Nephron (organoid): ENCODE measurements around the gene NINJ2.

ENCODE experiments used
- H3K27ac Mint-ChIP-seq, 3 experiments: 2 replicates each; pipeline ENCODE4 v1.8.0; 2020; ENCODE audit warnings: mixed read lengths in 3 of 3, mild to moderate bottlenecking in 2 of 3, moderate library complexity in 1 of 3
- H3K27me3 Mint-ChIP-seq: 2 replicates; pipeline ENCODE4 v1.8.0; 2021; ENCODE audit warnings: low read depth, mild to moderate bottlenecking, moderate library complexity, mixed read lengths
- H3K36me3 Mint-ChIP-seq: 2 replicates; pipeline ENCODE4 v1.8.0; 2020; ENCODE audit warnings: low read depth, mixed read lengths
- H3K4me1 Mint-ChIP-seq: 2 replicates; pipeline ENCODE4 v1.8.0; 2020; ENCODE audit warnings: mixed read lengths
- H3K4me3 Mint-ChIP-seq, 3 experiments: 2 replicates each; pipeline ENCODE4 v1.8.0; 2020; ENCODE audit warnings: mild to moderate bottlenecking in 3 of 3, mixed read lengths in 3 of 3, moderate library complexity in 2 of 3
- H3K9me3 Mint-ChIP-seq: 2 replicates; pipeline ENCODE4 v1.8.0; 2020; ENCODE audit warnings: mixed read lengths
- TF ChIP-seq, protein P1 (sequence below), 3 experiments: fragments of 200-600 bp; sonication (generic); IDR thresholded peaks; one replicate each; pipeline ENCODE4 v1.5.0; 2021; ENCODE audit warnings: antibody characterized with exemption in 3 of 3; ENCODE audit not compliant: unreplicated experiment in 3 of 3

The NINJ2 gene

DNA sequence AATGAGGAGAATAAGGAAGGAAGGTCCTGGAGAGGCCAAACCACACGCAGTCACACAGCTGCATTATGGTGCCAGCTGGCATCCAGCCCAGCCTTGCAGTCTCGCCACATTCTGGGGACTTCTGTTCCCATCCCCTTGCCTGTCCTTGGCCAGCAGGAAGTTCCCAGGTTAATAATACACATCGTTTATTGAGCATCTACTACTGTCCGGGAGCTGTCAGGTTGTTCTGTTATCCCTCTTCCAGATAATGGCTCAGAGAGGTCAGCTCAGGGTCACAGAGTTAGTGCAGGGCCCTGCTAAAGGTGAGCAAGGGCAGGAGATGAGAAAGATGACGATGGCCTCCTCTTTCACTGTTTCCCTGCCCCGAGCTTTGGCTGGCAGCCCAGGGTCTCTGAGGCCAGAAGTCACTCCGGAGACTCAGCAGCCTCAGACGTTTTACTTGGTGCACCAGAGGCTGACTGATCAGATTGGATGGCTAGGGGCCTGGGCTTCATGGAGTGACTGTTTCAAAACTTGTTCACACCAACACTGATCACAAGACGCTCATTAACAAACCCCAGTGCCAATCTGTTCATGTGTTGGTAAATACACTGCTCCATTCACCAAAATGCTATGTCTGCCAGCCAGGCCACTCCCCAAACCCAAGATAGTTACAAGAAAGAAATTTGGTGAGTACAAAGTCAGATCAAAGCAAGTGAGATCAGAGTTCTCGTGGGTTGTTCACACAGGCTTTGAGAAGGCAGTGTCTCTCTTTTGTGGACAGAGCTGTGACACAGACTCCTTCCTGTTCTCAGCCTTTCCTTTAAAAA is 124.3 kb downstream of the NINJ2 start:
- H3K27me3 Mint-ChIP-seq: peaks cover 9% of the 10 kb centered on the region
- H3K4me3 Mint-ChIP-seq: no peak overlapping the region
- no peaks in the 10 kb centered on the region for H3K36me3 Mint-ChIP-seq
- TF ChIP-seq, protein P1, sequence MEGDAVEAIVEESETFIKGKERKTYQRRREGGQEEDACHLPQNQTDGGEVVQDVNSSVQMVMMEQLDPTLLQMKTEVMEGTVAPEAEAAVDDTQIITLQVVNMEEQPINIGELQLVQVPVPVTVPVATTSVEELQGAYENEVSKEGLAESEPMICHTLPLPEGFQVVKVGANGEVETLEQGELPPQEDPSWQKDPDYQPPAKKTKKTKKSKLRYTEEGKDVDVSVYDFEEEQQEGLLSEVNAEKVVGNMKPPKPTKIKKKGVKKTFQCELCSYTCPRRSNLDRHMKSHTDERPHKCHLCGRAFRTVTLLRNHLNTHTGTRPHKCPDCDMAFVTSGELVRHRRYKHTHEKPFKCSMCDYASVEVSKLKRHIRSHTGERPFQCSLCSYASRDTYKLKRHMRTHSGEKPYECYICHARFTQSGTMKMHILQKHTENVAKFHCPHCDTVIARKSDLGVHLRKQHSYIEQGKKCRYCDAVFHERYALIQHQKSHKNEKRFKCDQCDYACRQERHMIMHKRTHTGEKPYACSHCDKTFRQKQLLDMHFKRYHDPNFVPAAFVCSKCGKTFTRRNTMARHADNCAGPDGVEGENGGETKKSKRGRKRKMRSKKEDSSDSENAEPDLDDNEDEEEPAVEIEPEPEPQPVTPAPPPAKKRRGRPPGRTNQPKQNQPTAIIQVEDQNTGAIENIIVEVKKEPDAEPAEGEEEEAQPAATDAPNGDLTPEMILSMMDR (IDR thresholded peaks at IDR 0.05; ENCODE audit: unreplicated experiment in 3 of 3): no peak
- no peaks in the 10 kb centered on the region for H3K9me3 Mint-ChIP-seq
- H3K27ac Mint-ChIP-seq: no peak overlapping the region
- peaks cover 29% of the 10 kb centered on the region for H3K4me1 Mint-ChIP-seq

DNA sequence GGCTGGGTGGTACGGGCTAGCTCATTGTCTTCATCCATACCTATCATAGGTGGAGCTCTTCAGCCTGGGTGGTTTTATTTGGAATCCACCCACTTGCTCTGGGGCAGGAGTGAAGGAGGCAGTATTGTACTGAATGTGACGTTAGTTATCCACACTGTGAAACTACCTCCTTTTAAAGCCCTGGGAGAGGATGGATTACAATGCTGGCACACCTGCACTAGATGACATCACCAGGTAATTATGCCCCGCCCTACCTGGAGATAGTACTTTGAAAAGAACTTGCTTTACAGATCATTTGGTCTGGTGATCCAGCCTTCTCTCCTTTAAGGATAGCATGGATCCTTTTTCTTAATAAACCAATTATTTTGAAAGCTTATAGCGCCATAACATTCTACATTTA is 125.5 kb downstream of the NINJ2 start:
- Mint-ChIP-seq H3K27ac (no peak overlapping the region), H3K36me3 (no peaks in the 10 kb centered on the region), H3K9me3 (no peaks in the 10 kb centered on the region), H3K27me3 (peaks cover 6% of the 10 kb centered on the region), H3K4me3 (no peak overlapping the region), H3K4me1 (peaks cover 27% of the 10 kb centered on the region)
- TF ChIP-seq, protein P1 (IDR thresholded peaks at IDR 0.05; ENCODE audit: unreplicated experiment in 3 of 3): no peak

DNA sequence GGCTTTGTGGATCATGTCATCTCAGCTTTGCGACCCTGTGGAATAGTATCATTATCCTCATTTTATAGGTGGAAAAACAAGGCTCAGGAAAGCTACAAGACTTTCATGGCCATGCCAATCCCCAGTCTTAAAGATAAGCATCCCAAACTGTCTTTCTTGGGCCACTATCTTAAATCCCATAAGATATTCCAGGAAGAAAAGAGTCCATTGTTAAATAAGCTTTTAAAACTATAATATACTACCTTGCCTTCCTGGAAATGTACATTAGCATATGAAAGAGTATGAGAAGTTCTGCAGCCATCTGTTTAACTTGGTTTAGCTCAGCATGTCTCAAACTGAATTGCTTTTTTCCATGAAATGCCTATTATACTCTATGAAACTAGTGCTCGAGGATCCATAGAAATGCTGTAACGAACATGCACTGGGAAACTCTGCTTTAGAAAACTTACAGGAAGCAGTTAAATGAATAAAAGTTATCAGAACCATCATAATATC is 126.4 kb downstream of the NINJ2 start:
- peaks cover 8% of the 10 kb centered on the region for H3K9me3 Mint-ChIP-seq
- H3K4me1 Mint-ChIP-seq: peaks cover 27% of the 10 kb centered on the region
- no peak overlapping the region for H3K27ac Mint-ChIP-seq
- TF ChIP-seq, protein P1 (IDR thresholded peaks at IDR 0.05; ENCODE audit: unreplicated experiment in 3 of 3): no peak
- H3K27me3 Mint-ChIP-seq: no peaks in the 10 kb centered on the region
- no peak overlapping the region for H3K4me3 Mint-ChIP-seq
- peaks cover 8% of the 10 kb centered on the region for H3K36me3 Mint-ChIP-seq

DNA sequence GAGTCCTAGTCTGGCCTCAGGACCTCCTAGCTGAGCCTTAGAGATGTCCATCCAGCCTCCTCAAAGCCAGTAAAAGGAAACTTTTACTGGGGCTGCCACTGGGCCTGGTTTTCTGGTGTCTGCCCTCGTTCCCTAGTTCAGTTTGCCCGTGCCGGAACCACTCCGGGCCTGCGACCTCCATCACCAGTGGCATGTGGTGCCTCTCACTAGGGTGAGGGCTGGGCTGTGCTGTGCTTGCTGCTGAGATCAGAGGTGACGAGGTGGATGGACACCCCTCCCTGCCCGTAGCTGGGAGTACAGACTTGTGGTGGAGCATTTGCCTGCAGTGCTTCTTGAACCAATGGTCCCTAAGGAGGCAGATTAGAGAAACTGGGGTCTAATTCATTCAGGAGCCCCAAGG is 127.8 kb downstream of the NINJ2 start:
- H3K4me1 Mint-ChIP-seq: peaks cover 31% of the 10 kb centered on the region
- peaks cover 8% of the 10 kb centered on the region for H3K36me3 Mint-ChIP-seq
- H3K27me3 Mint-ChIP-seq: no peaks in the 10 kb centered on the region
- H3K9me3 Mint-ChIP-seq: peaks cover 14% of the 10 kb centered on the region
- TF ChIP-seq, protein P1 (IDR thresholded peaks at IDR 0.05; ENCODE audit: unreplicated experiment in 3 of 3): no peak
- no peak overlapping the region for H3K4me3 Mint-ChIP-seq
- H3K27ac Mint-ChIP-seq: no peak overlapping the region

DNA sequence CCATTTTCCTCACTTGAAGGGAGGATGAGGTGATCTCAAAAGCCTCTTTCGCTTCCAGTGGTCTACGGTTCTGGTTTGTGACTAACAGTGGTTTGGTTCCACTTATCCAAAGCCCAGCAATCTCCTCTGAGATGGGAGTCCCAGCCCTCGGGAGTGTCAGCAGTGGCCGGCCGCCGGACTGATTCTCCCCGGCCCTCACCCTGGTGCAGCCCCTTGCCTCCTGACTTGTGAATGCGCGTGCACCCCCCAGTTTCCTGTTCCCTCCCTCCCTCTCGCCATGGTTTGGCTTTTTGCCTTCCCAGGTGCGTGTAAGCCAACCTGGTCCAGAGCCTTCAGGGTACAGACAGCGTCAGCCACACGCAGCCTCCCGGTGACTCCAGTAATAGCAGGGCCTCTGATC is 129.0 kb downstream of the NINJ2 start:
- TF ChIP-seq, protein P1 (IDR thresholded peaks at IDR 0.05; ENCODE audit: unreplicated experiment in 3 of 3): no peak
- Mint-ChIP-seq H3K4me1 (peaks cover 28% of the 10 kb centered on the region), H3K36me3 (peaks cover 8% of the 10 kb centered on the region), H3K9me3 (peaks cover 20% of the 10 kb centered on the region), H3K27me3 (no peaks in the 10 kb centered on the region), H3K4me3 (no peak overlapping the region), H3K27ac (no peak overlapping the region)

DNA sequence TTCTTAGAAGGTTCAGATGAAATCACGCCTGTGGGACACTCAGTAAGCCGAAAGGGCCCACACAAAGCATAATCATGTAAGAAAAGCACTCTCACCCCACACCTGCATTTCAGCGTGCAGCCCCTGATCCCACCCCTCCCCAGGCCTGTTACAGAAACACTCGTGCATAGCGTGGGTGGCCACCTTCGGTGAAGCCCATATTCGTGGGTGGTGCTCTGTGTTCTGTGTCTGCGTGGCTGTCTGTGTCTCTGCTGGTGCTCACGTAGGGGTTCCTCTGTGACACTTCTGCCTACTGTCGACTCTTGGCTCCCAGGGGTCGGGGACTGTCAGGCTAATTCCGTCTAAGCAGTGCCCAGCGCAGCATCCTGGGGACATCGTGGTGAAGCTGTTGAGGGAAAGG is 129.5 kb downstream of the NINJ2 start:
- H3K4me3 Mint-ChIP-seq: no peak overlapping the region
- H3K9me3 Mint-ChIP-seq: peaks cover 22% of the 10 kb centered on the region
- TF ChIP-seq, protein P1 (IDR thresholded peaks at IDR 0.05; ENCODE audit: unreplicated experiment in 3 of 3): no peak
- H3K4me1 Mint-ChIP-seq: peaks cover 23% of the 10 kb centered on the region
- no peak overlapping the region for H3K27ac Mint-ChIP-seq
- no peaks in the 10 kb centered on the region for H3K27me3 Mint-ChIP-seq
- H3K36me3 Mint-ChIP-seq: peaks cover 8% of the 10 kb centered on the region
